ENCODE results near the gene RAB31. TPM values are rescaled to one million over a fixed set of nuclear protein-coding genes. Genes with fewer than 3 reads are reported as not detected.

The RAB31 gene
- total RNA-seq, 1 donor from 2014 or later, result 36.0 TPM

GRCh38 chr18:9911226-9911625 lies 203.1 kb downstream of the RAB31 start:
- intact Hi-C loops (cut with micrococcal nuclease), result loop anchor here (5.0 kb wide), 3 partner anchors 774 to 1941 kb away; partner anchors contain the start of genes ANKRD12 and CHMP1B
- POLR2A ChIA-PET, result no interaction called here
- DNase-seq, result no peak

More at GRCh38 chr18:9911226-9911625, 203.1 kb downstream of the RAB31 start:
- Mint-ChIP-seq H3K36me3 (ENCODE audit: low read depth) (peaks cover 2% of the 10 kb centered on the region), H3K27me3 (peaks cover 15% of the 10 kb centered on the region), H3K4me3 (no peak overlapping the region), H3K27ac (no peak overlapping the region), H3K9me3 (no peaks in the 10 kb centered on the region), H3K4me1 (peaks cover 21% of the 10 kb centered on the region)
- CTCF ChIA-PET, result no interaction called here
- no peak for ATAC-seq (ENCODE audit: low read depth)
- no peak for TF ChIP-seq CTCF (IDR thresholded peaks at IDR 0.05)

Other genes with a start within 250 kb of the RAB31 start
- 31.9 and 32.7 TPM in 2 replicates for gene RALBP1, start 232.8 kb upstream of the RAB31 start, total RNA-seq
- gene PPP4R1, start 93.7 kb upstream of the RAB31 start, total RNA-seq, result 48.1 and 51.3 TPM in 2 replicates
- 0.13 and 0.54 TPM in 2 replicates for gene TXNDC2, start 177.7 kb downstream of the RAB31 start, total RNA-seq
- gene VAPA, start 205.7 kb downstream of the RAB31 start, total RNA-seq, result 114 and 124 TPM in 2 replicates